ENCODE results near the gene SPEM2.

Gene SPEM2

DNA sequence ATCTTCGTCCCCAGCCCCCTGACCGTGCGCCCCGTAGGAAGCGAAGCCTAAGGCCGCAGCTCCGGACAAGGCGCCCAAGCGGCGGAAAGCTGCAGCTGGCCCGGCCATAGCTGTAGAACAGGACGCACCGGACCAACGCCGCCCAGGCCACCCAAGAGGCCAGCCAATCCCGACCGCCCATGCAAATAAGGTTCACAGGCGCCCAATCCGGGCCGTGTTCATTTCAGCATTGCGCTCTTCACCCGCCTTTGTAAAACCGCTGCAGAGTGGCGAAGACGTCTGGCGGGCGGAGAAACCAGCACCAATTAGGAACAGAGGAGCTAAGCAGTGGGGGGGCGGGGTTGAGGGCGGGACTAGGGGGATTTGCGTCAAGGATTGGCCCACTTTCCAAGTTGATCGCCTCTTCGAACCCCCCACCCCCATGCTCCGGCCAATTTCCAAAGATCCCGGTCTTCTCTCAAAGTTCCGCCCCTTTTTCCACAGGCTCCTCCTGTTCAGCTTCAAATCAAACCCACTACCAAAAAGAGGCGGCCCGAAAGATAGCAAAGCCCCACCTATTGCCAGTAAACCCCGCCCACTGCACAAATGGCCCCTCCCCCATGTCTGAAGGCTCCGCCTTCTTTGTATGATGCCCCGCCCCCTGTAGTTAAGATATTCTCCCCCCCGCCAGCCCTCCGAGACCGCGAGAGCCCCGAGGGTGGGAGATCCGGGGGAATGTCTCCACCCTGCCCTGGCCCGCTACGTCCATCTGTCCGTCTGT is 21.3 kb upstream of the SPEM2 start, which contains the start of gene TMEM256:
Gene TMEM256 (minus strand): TSS at position 121 of the 760 bp plus-strand sequence. CDS start 13 bp downstream, at position 108.
- no peaks in the 10 kb centered on the region for H3K9me3 ChIP-seq (ENCODE audit: control insufficient read depth in 2 of 2, low read length in 2 of 2)
- H3K36me3 ChIP-seq (ENCODE audit: control insufficient read depth in 2 of 2, insufficient read depth in 2 of 2, low read length in 2 of 2) = peaks cover 0 to 3% of the 10 kb centered on the region in 2 donors
- peaks cover 18% of the 10 kb centered on the region for H3K4me1 ChIP-seq (ENCODE audit: control insufficient read depth, insufficient read depth, low read length)
- no peaks in the 10 kb centered on the region for H3K27me3 ChIP-seq (ENCODE audit: control insufficient read depth in 1 of 2, insufficient read depth in 2 of 2, low read length in 2 of 2)
- peak within 1 kb of the TSS; percentile 71 to 80 for H3K9ac ChIP-seq (ENCODE audit: low read length in 2 of 2)
- H3K27ac ChIP-seq (ENCODE audit: low read length) = peak within 1 kb of the TSS; percentile 79
- peak within 1 kb of the TSS; percentile 81 to 82 for H3K4me3 ChIP-seq (ENCODE audit: low read length in 2 of 2)

GRCh38 chr17:7404737-7405349 is 20.6 kb upstream of the SPEM2 start:
- Histone ChIP-seq H3K9me3 (ENCODE audit: control insufficient read depth in 2 of 2, low read length in 2 of 2) (no peaks in the 10 kb centered on the region), H3K36me3 (ENCODE audit: control insufficient read depth in 2 of 2, insufficient read depth in 2 of 2, low read length in 2 of 2) (peaks cover 6 to 8% of the 10 kb centered on the region in 2 donors), H3K4me3 (ENCODE audit: low read length in 2 of 2) (peak overlapping the region; percentile 28 to 82), H3K27me3 (ENCODE audit: control insufficient read depth in 1 of 2, insufficient read depth in 2 of 2, low read length in 2 of 2) (no peaks in the 10 kb centered on the region), H3K27ac (ENCODE audit: low read length) (peak overlapping the region; percentile 79), H3K9ac (ENCODE audit: low read length in 2 of 2) (peak overlapping the region; percentile 64 to 80), H3K4me1 (ENCODE audit: control insufficient read depth, insufficient read depth, low read length) (peaks cover 18% of the 10 kb centered on the region)

GRCh38 chr17:7405350-7406234 is 19.8 kb upstream of the SPEM2 start:
- H3K27me3 ChIP-seq (ENCODE audit: control insufficient read depth in 1 of 2, insufficient read depth in 2 of 2, low read length in 2 of 2) = no peaks in the 10 kb centered on the region
- H3K9ac ChIP-seq (ENCODE audit: low read length in 2 of 2) = peak overlapping the region; percentile 64 to 80
- peak overlapping the region; percentile 28 to 82 for H3K4me3 ChIP-seq (ENCODE audit: low read length in 2 of 2)
- H3K27ac ChIP-seq (ENCODE audit: low read length) = peak overlapping the region; percentile 79
- H3K4me1 ChIP-seq (ENCODE audit: control insufficient read depth, insufficient read depth, low read length) = peaks cover 18% of the 10 kb centered on the region
- H3K36me3 ChIP-seq (ENCODE audit: control insufficient read depth in 2 of 2, insufficient read depth in 2 of 2, low read length in 2 of 2) = peaks cover 9 to 13% of the 10 kb centered on the region in 2 donors
- H3K9me3 ChIP-seq (ENCODE audit: control insufficient read depth in 2 of 2, low read length in 2 of 2) = no peaks in the 10 kb centered on the region

- H3K36me3 ChIP-seq (ENCODE audit: control insufficient read depth in 2 of 2, insufficient read depth in 2 of 2, low read length in 2 of 2) = peaks cover 9 to 13% of the 10 kb centered on the region in 2 donors
- no peaks in the 10 kb centered on the region for H3K9me3 ChIP-seq (ENCODE audit: control insufficient read depth in 2 of 2, low read length in 2 of 2)
- H3K4me1 ChIP-seq (ENCODE audit: control insufficient read depth, insufficient read depth, low read length) = peaks cover 18% of the 10 kb centered on the region
- H3K27ac ChIP-seq (ENCODE audit: low read length) = peak overlapping the region; percentile 79
- peak overlapping the region in 1 of 2 donors; percentile 64 for H3K9ac ChIP-seq (ENCODE audit: low read length in 2 of 2)
- peak overlapping the region; percentile 28 to 82 for H3K4me3 ChIP-seq (ENCODE audit: low read length in 2 of 2)
- H3K27me3 ChIP-seq (ENCODE audit: control insufficient read depth in 1 of 2, insufficient read depth in 2 of 2, low read length in 2 of 2) = no peaks in the 10 kb centered on the region
These were observed 19.1 kb upstream of the SPEM2 start for GRCh38 chr17:7406235-7406825.

GRCh38 chr17:7407082-7407481 is 18.3 kb upstream of the SPEM2 start:
- Histone ChIP-seq H3K4me1 (ENCODE audit: control insufficient read depth, insufficient read depth, low read length) (peaks cover 18% of the 10 kb centered on the region), H3K9me3 (ENCODE audit: control insufficient read depth in 2 of 2, low read length in 2 of 2) (no peaks in the 10 kb centered on the region), H3K4me3 (ENCODE audit: low read length in 2 of 2) (no peak overlapping the region), H3K36me3 (ENCODE audit: control insufficient read depth in 2 of 2, insufficient read depth in 2 of 2, low read length in 2 of 2) (peaks cover 9 to 13% of the 10 kb centered on the region in 2 donors), H3K9ac (ENCODE audit: low read length in 2 of 2) (no peak overlapping the region), H3K27me3 (ENCODE audit: control insufficient read depth in 1 of 2, insufficient read depth in 2 of 2, low read length in 2 of 2) (no peaks in the 10 kb centered on the region), H3K27ac (ENCODE audit: low read length) (no peak overlapping the region)

- H3K27me3 ChIP-seq (ENCODE audit: control insufficient read depth in 1 of 2, insufficient read depth in 2 of 2, low read length in 2 of 2) = no peaks in the 10 kb centered on the region
- no peak within 1 kb of the TSS for H3K27ac ChIP-seq (ENCODE audit: low read length)
- peaks cover 17% of the 10 kb centered on the region for H3K4me1 ChIP-seq (ENCODE audit: control insufficient read depth, insufficient read depth, low read length)
- H3K4me3 ChIP-seq (ENCODE audit: low read length in 2 of 2) = no peak within 1 kb of the TSS
- H3K9ac ChIP-seq (ENCODE audit: low read length in 2 of 2) = no peak within 1 kb of the TSS
- no peaks in the 10 kb centered on the region for H3K9me3 ChIP-seq (ENCODE audit: control insufficient read depth in 2 of 2, low read length in 2 of 2)
- H3K36me3 ChIP-seq (ENCODE audit: control insufficient read depth in 2 of 2, insufficient read depth in 2 of 2, low read length in 2 of 2) = peaks cover 9 to 13% of the 10 kb centered on the region in 2 donors
These were observed 17.7 kb upstream of the SPEM2 start, which contains the start of gene NLGN2 for GRCh38 chr17:7407485-7408251. Gene NLGN2, plus strand, starts transcription at chr17:7407845. Its CDS starts 411 bp downstream, at chr17:7408256.

DNA sequence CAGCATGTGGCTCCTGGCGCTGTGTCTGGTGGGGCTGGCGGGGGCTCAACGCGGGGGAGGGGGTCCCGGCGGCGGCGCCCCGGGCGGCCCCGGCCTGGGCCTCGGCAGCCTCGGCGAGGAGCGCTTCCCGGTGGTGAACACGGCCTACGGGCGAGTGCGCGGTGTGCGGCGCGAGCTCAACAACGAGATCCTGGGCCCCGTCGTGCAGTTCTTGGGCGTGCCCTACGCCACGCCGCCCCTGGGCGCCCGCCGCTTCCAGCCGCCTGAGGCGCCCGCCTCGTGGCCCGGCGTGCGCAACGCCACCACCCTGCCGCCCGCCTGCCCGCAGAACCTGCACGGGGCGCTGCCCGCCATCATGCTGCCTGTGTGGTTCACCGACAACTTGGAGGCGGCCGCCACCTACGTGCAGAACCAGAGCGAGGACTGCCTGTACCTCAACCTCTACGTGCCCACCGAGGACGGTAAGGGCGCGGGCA is 17.1 kb upstream of the SPEM2 start:
- H3K27me3 ChIP-seq (ENCODE audit: control insufficient read depth in 1 of 2, insufficient read depth in 2 of 2, low read length in 2 of 2) = no peaks in the 10 kb centered on the region
- no peak overlapping the region for H3K9ac ChIP-seq (ENCODE audit: low read length in 2 of 2)
- peaks cover 11% of the 10 kb centered on the region for H3K4me1 ChIP-seq (ENCODE audit: control insufficient read depth, insufficient read depth, low read length)
- H3K27ac ChIP-seq (ENCODE audit: low read length) = no peak overlapping the region
- peaks cover 9 to 13% of the 10 kb centered on the region in 2 donors for H3K36me3 ChIP-seq (ENCODE audit: control insufficient read depth in 2 of 2, insufficient read depth in 2 of 2, low read length in 2 of 2)
- no peak overlapping the region for H3K4me3 ChIP-seq (ENCODE audit: low read length in 2 of 2)
- no peaks in the 10 kb centered on the region for H3K9me3 ChIP-seq (ENCODE audit: control insufficient read depth in 2 of 2, low read length in 2 of 2)

- Histone ChIP-seq H3K9me3 (ENCODE audit: control insufficient read depth in 2 of 2, low read length in 2 of 2) (no peaks in the 10 kb centered on the region), H3K27me3 (ENCODE audit: control insufficient read depth in 1 of 2, insufficient read depth in 2 of 2, low read length in 2 of 2) (no peaks in the 10 kb centered on the region), H3K4me3 (ENCODE audit: low read length in 2 of 2) (no peak overlapping the region), H3K9ac (ENCODE audit: low read length in 2 of 2) (no peak overlapping the region), H3K4me1 (ENCODE audit: control insufficient read depth, insufficient read depth, low read length) (peaks cover 8% of the 10 kb centered on the region), H3K27ac (ENCODE audit: low read length) (no peak overlapping the region), H3K36me3 (ENCODE audit: control insufficient read depth in 2 of 2, insufficient read depth in 2 of 2, low read length in 2 of 2) (peaks cover 9 to 13% of the 10 kb centered on the region in 2 donors)
These were observed 16.6 kb upstream of the SPEM2 start for GRCh38 chr17:7408863-7409262.

DNA sequence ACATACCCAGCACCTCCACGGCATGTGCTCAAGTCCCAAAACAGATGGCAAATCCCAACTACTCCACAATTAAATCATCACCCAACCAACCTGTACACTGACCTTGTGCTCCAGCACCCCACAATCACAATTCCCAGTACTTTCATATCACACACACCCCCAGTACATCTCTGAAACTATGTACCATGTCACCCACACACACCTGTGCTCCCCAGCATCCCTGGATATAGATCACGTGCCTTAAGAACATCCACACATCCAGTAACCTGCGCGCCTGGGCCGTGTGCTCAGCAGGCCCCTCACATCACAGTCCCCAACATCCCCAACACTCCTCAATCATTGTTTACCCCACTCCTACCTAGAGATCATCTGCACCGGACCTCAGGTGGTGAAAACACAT is 15.7 kb upstream of the SPEM2 start:
- Histone ChIP-seq H3K9me3 (ENCODE audit: control insufficient read depth in 2 of 2, low read length in 2 of 2) (no peaks in the 10 kb centered on the region), H3K27ac (ENCODE audit: low read length) (no peak overlapping the region), H3K4me1 (ENCODE audit: control insufficient read depth, insufficient read depth, low read length) (peaks cover 8% of the 10 kb centered on the region), H3K9ac (ENCODE audit: low read length in 2 of 2) (no peak overlapping the region), H3K36me3 (ENCODE audit: control insufficient read depth in 2 of 2, insufficient read depth in 2 of 2, low read length in 2 of 2) (peaks cover 9 to 13% of the 10 kb centered on the region in 2 donors), H3K4me3 (ENCODE audit: low read length in 2 of 2) (no peak overlapping the region), H3K27me3 (ENCODE audit: control insufficient read depth in 1 of 2, insufficient read depth in 2 of 2, low read length in 2 of 2) (no peaks in the 10 kb centered on the region)

Measured in stomach smooth muscle (tissue), 2 donors.